BLaER1 (cell line): ENCODE results near the gene KCNF1.

Experiments
- H3K27ac ChIP-seq: shearing (Covaris generic); formaldehyde crosslinking; 2 replicates; pipeline ENCODE4 v1.8.1; 2022
- H3K27me3 ChIP-seq: shearing (Covaris generic); formaldehyde crosslinking; 2 replicates; pipeline ENCODE4 v1.8.1; 2022
- H3K36me3 ChIP-seq: shearing (Covaris generic); formaldehyde crosslinking; 2 replicates; pipeline ENCODE4 v1.8.1; 2022
- H3K4me1 ChIP-seq: shearing (Covaris generic); formaldehyde crosslinking; 2 replicates; pipeline ENCODE4 v1.8.1; 2022
- H3K4me2 ChIP-seq: shearing (Covaris generic); formaldehyde crosslinking; 2 replicates; pipeline ENCODE4 v1.8.1; 2022
- H3K4me3 ChIP-seq: shearing (Covaris generic); formaldehyde crosslinking; 2 replicates; pipeline ENCODE4 v1.8.1; 2022
- H3K9ac ChIP-seq: shearing (Covaris generic); formaldehyde crosslinking; 2 replicates; pipeline ENCODE4 v1.8.1; 2022
- H3K9me3 ChIP-seq: shearing (Covaris generic); formaldehyde crosslinking; 2 replicates; pipeline ENCODE4 v1.8.1; 2022
- H4K20me1 ChIP-seq: shearing (Covaris generic); formaldehyde crosslinking; 2 replicates; pipeline ENCODE4 v1.8.1; 2022
- Cebpa-rat ChIP-seq: shearing (Covaris generic); IDR thresholded peaks from 2 replicates; pipeline ENCODE4 v1.8.1; 2022

Gene KCNF1

GRCh38 chr2:10901160-10901939 is 10.4 kb upstream of the KCNF1 start:
- no peak overlapping the region for H3K9ac ChIP-seq
- no peak for TF ChIP-seq Cebpa-rat
- H3K4me1 ChIP-seq = peaks cover 17% of the 10 kb centered on the region
- no peaks in the 10 kb centered on the region for H3K36me3 ChIP-seq
- peaks cover 6% of the 10 kb centered on the region; the same call in 1 of the 2 replicates for H3K9me3 ChIP-seq
- H3K27ac ChIP-seq = no peak overlapping the region
- no peak overlapping the region for H3K4me2 ChIP-seq
- no peak overlapping the region for H3K4me3 ChIP-seq
- H3K27me3 ChIP-seq = no peaks in the 10 kb centered on the region
- H4K20me1 ChIP-seq = no peaks in the 10 kb centered on the region

GRCh38 chr2:10903861-10904210 is 7.9 kb upstream of the KCNF1 start:
- no peak for TF ChIP-seq Cebpa-rat
- peaks cover 6% of the 10 kb centered on the region; the same call in 1 of the 2 replicates for H3K9me3 ChIP-seq
- no peaks in the 10 kb centered on the region for H4K20me1 ChIP-seq
- no peaks in the 10 kb centered on the region for H3K27me3 ChIP-seq
- H3K27ac ChIP-seq = no peak overlapping the region
- no peak overlapping the region for H3K9ac ChIP-seq
- no peak overlapping the region for H3K4me2 ChIP-seq
- no peaks in the 10 kb centered on the region for H3K36me3 ChIP-seq
- H3K4me1 ChIP-seq = peaks cover 17% of the 10 kb centered on the region
- H3K4me3 ChIP-seq = no peak overlapping the region

GRCh38 chr2:10904455-10904854 is 7.3 kb upstream of the KCNF1 start:
- Histone ChIP-seq H3K4me1 (peaks cover 17% of the 10 kb centered on the region), H3K9me3 (peaks cover 6% of the 10 kb centered on the region; the same call in 1 of the 2 replicates), H3K9ac (no peak overlapping the region), H3K27ac (no peak overlapping the region), H3K36me3 (no peaks in the 10 kb centered on the region), H3K27me3 (no peaks in the 10 kb centered on the region), H3K4me3 (no peak overlapping the region), H3K4me2 (no peak overlapping the region), H4K20me1 (no peaks in the 10 kb centered on the region)
- no peak for TF ChIP-seq Cebpa-rat

- H3K27me3 ChIP-seq = peaks cover 4% of the 10 kb centered on the region
- H3K36me3 ChIP-seq = no peaks in the 10 kb centered on the region
- H3K27ac ChIP-seq = no peak overlapping the region
- no peak for TF ChIP-seq Cebpa-rat
- H3K9me3 ChIP-seq = peaks cover 6% of the 10 kb centered on the region; the same call in 1 of the 2 replicates
- peaks cover 17% of the 10 kb centered on the region for H3K4me1 ChIP-seq
- peak overlapping the region; percentile 69 for H3K4me2 ChIP-seq
- no peak overlapping the region for H3K4me3 ChIP-seq
- no peak overlapping the region for H3K9ac ChIP-seq
- no peaks in the 10 kb centered on the region for H4K20me1 ChIP-seq
Measured at GRCh38 chr2:10905006-10905861, 6.5 kb upstream of the KCNF1 start.

- H3K27ac ChIP-seq = no peak overlapping the region
- H3K36me3 ChIP-seq = no peaks in the 10 kb centered on the region
- no peak overlapping the region for H3K9ac ChIP-seq
Measured at GRCh38 chr2:10905862-10906143, 5.9 kb upstream of the KCNF1 start.

GRCh38 chr2:10906926-10907625 is 4.7 kb upstream of the KCNF1 start:
- H3K9me3 ChIP-seq = peaks cover 6% of the 10 kb centered on the region; the same call in 1 of the 2 replicates

More at GRCh38 chr2:10905862-10906143, 5.9 kb upstream of the KCNF1 start:
- H3K9me3 ChIP-seq = peaks cover 6% of the 10 kb centered on the region; the same call in 1 of the 2 replicates
- H3K4me1 ChIP-seq = peaks cover 17% of the 10 kb centered on the region
- peaks cover 2% of the 10 kb centered on the region; the same call in 1 of the 2 replicates for H4K20me1 ChIP-seq
- H3K4me2 ChIP-seq = peak overlapping the region; percentile 69
- no peak overlapping the region for H3K4me3 ChIP-seq
- no peak for TF ChIP-seq Cebpa-rat
- H3K27me3 ChIP-seq = peaks cover 9% of the 10 kb centered on the region

GRCh38 chr2:10908195-10908594 is 3.5 kb upstream of the KCNF1 start:
- Histone ChIP-seq H3K9me3 (peaks cover 6% of the 10 kb centered on the region; the same call in 1 of the 2 replicates), H3K4me3 (no peak overlapping the region)
- TF ChIP-seq Cebpa-rat = no peak

More at GRCh38 chr2:10906926-10907625, 4.7 kb upstream of the KCNF1 start:
- H3K4me2 ChIP-seq = no peak overlapping the region
- H3K9ac ChIP-seq = no peak overlapping the region
- H3K4me1 ChIP-seq = peaks cover 26% of the 10 kb centered on the region
- H3K27me3 ChIP-seq = peaks cover 22% of the 10 kb centered on the region
- peaks cover 14% of the 10 kb centered on the region; the same call in 1 of the 2 replicates for H4K20me1 ChIP-seq
- H3K27ac ChIP-seq = no peak overlapping the region
- no peak for TF ChIP-seq Cebpa-rat
- no peaks in the 10 kb centered on the region for H3K36me3 ChIP-seq
- H3K4me3 ChIP-seq = no peak overlapping the region

GRCh38 chr2:10909050-10909995 is 2.4 kb upstream of the KCNF1 start:
- peaks cover 34% of the 10 kb centered on the region; the same call in 1 of the 2 replicates for H4K20me1 ChIP-seq
- peaks cover 6% of the 10 kb centered on the region; the same call in 1 of the 2 replicates for H3K9me3 ChIP-seq
- no peak overlapping the region for H3K9ac ChIP-seq
- peaks cover 33% of the 10 kb centered on the region for H3K4me1 ChIP-seq
- peaks cover 44% of the 10 kb centered on the region for H3K27me3 ChIP-seq
- H3K4me3 ChIP-seq = no peak overlapping the region
- no peak overlapping the region for H3K4me2 ChIP-seq
- H3K36me3 ChIP-seq = no peaks in the 10 kb centered on the region
- no peak overlapping the region for H3K27ac ChIP-seq
- TF ChIP-seq Cebpa-rat = no peak

More at GRCh38 chr2:10908195-10908594, 3.5 kb upstream of the KCNF1 start:
- no peak overlapping the region for H3K27ac ChIP-seq
- peaks cover 33% of the 10 kb centered on the region for H3K4me1 ChIP-seq
- peaks cover 25% of the 10 kb centered on the region; the same call in 1 of the 2 replicates for H4K20me1 ChIP-seq
- peaks cover 33% of the 10 kb centered on the region for H3K27me3 ChIP-seq
- no peak overlapping the region for H3K4me2 ChIP-seq
- H3K36me3 ChIP-seq = no peaks in the 10 kb centered on the region
- H3K9ac ChIP-seq = no peak overlapping the region
